Panc1 (cell line): ENCODE data around the gene SMOC2.

Source experiments
- CTCF ChIP-seq: fragments of 450-650 bp; IDR thresholded peaks from 2 replicates; pipeline ENCODE4 v1.5.1; 2017; ENCODE audit warnings: mild to moderate bottlenecking
- POLR2AphosphoS5 ChIP-seq: IDR thresholded peaks from 2 replicates; pipeline ENCODE4 v1.6.1; 2012; ENCODE audit warnings: mild to moderate bottlenecking, low read depth, low read length, moderate library complexity
- REST ChIP-seq, 2 experiments: IDR thresholded peaks; 2 replicates each; pipeline ENCODE4 v1.6.1; 2011 to 2012; ENCODE audit warnings: low read depth in 2 of 2, control low read depth in 1 of 2, low read length in 1 of 2, mild to moderate bottlenecking in 1 of 2, moderate library complexity in 1 of 2; ENCODE audit not compliant: insufficient read depth in 1 of 2
- SIN3A ChIP-seq: IDR thresholded peaks from 2 replicates; pipeline ENCODE4 v1.6.1; 2012; ENCODE audit warnings: low read depth, mild to moderate bottlenecking, low read length, moderate library complexity, borderline replicate concordance; ENCODE audit not compliant: insufficient read depth
- TCF7L2 ChIP-seq: IDR thresholded peaks from 2 replicates; pipeline ENCODE4 v1.6.1; 2011; ENCODE audit warnings: mild to moderate bottlenecking, low read depth, low read length, inconsistent platforms

- no peak for TF ChIP-seq TCF7L2
- TF ChIP-seq CTCF = no peak
- TF ChIP-seq REST (IDR thresholded peaks at IDR 0.05; ENCODE audit: insufficient read depth in 1 of 2, low read depth in 2 of 2, low read length in 1 of 2) = no peak
- TF ChIP-seq SIN3A = no peak
- TF ChIP-seq POLR2AphosphoS5 = no peak
Measured at GRCh38 chr6:168439794-168440450, 1.1 kb upstream of the SMOC2 start.
